Measurements from ENCODE around the gene LY6G5B.
"Not testable (repeated sequence)": the region's sequence is repeated elsewhere in the genome, so short reads cannot be mapped to it uniquely, and the experiment has no call there.

Gene LY6G5B

DNA sequence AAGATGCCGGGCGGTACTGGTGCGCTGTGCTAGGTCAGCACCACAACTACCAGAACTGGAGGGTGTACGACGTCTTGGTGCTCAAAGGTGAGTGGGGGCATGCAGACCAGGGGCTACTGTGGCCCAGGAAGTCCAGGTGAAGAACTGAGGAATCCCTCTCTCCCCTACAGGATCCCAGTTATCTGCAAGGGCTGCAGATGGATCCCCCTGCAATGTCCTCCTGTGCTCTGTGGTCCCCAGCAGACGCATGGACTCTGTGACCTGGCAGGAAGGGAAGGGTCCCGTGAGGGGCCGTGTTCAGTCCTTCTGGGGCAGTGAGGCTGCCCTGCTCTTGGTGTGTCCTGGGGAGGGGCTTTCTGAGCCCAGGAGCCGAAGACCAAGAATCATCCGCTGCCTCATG lies 37.9 kb downstream of the LY6G5B start:
- TF ChIP-seq, protein P1, sequence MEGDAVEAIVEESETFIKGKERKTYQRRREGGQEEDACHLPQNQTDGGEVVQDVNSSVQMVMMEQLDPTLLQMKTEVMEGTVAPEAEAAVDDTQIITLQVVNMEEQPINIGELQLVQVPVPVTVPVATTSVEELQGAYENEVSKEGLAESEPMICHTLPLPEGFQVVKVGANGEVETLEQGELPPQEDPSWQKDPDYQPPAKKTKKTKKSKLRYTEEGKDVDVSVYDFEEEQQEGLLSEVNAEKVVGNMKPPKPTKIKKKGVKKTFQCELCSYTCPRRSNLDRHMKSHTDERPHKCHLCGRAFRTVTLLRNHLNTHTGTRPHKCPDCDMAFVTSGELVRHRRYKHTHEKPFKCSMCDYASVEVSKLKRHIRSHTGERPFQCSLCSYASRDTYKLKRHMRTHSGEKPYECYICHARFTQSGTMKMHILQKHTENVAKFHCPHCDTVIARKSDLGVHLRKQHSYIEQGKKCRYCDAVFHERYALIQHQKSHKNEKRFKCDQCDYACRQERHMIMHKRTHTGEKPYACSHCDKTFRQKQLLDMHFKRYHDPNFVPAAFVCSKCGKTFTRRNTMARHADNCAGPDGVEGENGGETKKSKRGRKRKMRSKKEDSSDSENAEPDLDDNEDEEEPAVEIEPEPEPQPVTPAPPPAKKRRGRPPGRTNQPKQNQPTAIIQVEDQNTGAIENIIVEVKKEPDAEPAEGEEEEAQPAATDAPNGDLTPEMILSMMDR (IDR thresholded peaks at IDR 0.05; ENCODE audit: control insufficient read depth, insufficient read depth, low read depth, low read length, missing control alignments), result no peak
- H3K4me3 ChIP-seq (ENCODE audit: control insufficient read depth, low read depth, low read length), result no peak overlapping the region
- no peak for DNase-seq (ENCODE audit: low read depth)

DNA sequence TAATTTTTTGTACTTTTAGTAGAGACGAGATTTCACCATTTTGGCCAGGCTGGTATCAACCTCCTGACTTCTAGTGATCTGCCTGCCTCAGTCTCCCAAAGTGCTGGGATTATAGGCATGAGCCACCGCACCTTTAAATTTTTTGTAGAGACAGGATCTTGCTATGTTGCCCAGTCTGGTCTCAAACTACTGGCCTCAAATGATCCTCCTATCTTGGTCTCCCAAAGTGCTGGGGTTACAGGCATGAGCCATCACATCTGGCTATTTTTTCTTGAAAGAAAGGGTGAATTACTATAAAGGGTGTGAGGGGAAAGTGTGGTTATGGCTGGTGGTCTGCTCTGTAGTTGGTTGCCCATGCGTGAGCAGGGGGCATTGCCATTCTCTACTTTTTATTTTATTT lies 38.4 kb downstream of the LY6G5B start:
- TF ChIP-seq, protein P1 (IDR thresholded peaks at IDR 0.05; ENCODE audit: control insufficient read depth, insufficient read depth, low read depth, low read length, missing control alignments), result no peak
- no peak for DNase-seq (ENCODE audit: low read depth)
- no peak overlapping the region for H3K4me3 ChIP-seq (ENCODE audit: control insufficient read depth, low read depth, low read length)

DNA sequence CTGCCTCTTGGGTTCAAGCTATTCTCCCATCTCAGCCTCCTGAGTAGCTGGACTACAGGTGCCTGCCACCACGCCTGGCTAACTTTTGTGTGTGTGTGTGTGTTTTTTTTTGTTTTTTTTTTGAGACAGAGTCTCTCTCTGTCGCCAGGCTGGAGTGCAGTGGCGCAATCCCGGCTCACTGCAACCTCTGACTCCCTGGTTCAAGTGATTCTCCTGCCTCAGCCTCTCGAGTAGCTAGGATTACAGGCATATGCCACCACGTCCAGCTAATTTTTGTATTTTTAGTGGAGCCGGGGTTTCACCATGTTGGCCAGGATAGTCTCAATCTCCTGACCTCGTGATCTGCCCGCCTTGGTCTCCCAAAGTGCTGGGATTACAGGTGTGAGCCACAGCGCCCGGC lies 39.4 kb downstream of the LY6G5B start:
- not testable (repeated sequence) for H3K4me3 ChIP-seq (ENCODE audit: control insufficient read depth, low read depth, low read length); DNase-seq (ENCODE audit: low read depth)

DNA sequence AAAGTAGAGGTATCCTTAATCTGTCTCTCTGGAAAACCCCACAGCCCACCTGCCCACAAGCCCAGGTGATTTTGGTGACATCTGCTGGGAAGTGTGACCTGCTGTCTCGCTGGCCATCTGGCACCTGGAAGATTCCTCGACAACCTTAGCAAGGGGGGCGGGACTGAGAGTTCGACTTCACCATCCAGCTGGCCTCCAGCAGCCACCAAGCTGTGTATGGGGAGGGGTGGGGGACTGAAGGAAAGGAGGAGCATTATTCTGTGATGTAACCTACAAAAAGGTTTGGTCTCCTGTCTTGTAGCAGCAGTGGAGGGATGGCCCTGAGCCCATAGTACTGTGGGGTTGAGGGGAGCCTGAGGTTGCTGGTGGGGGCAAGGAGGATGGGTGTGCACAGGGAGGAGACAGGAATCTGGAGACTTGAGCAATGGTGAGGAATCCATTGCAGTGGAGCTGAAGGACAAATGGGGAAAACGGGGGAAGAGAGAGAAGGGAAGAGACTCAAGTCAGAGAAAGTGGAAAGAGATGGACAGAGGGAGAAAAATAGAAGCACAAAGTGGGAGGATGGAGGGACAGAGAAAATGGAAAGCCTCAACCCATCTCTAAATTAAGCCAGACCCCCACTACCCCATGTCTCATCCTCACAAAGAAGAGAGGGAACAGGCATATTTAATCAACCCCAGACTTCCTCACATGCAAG lies 40.9 kb downstream of the LY6G5B start:
- H3K4me3 ChIP-seq (ENCODE audit: control insufficient read depth, low read depth, low read length), result no peak overlapping the region
- no peak for DNase-seq (ENCODE audit: low read depth)
- TF ChIP-seq, protein P1 (IDR thresholded peaks at IDR 0.05; ENCODE audit: control insufficient read depth, insufficient read depth, low read depth, low read length, missing control alignments), result no peak

DNA sequence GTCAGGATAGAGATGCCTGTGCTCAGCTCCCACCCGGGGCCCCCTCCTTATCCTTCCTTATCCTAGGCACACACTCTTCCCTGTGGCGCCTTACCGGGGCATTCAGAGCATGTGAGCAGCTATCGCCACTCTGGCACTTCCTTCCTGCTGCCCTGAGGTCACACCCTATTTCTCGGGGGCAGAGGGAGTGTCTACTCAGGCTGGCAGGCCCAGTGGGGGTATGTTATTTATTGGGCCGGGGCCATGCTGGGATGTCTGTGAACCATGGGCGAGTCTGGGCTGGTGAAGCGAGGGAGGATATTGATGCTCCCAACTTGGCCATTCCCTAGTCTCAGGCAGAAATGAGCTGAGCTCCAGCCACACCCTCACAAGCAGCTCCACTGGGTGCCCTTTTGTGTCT lies 41.5 kb downstream of the LY6G5B start:
- no peak for DNase-seq (ENCODE audit: low read depth)
- TF ChIP-seq, protein P1 (IDR thresholded peaks at IDR 0.05; ENCODE audit: control insufficient read depth, insufficient read depth, low read depth, low read length, missing control alignments), result no peak
- H3K4me3 ChIP-seq (ENCODE audit: control insufficient read depth, low read depth, low read length), result no peak overlapping the region

DNA sequence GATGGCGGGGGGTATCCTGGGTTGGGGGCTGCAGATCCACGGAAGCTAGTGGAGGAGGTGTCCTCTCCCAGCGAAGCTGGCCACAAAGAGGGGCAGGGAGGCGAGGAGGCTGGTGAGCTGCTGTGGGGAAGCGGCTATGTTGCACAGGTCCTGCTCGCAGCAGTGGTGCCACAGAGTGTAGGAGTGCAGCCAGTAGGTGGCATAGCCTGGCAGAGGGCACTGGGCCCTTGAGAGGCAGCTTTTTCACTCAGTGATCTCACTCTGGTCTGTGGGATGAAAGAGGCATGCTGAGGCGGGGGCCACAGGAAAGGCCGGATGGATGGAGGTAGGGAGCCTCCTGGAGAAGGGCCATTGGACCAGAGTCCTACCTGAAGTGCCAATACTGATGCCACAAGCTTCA lies 42.5 kb downstream of the LY6G5B start:
- TF ChIP-seq, protein P1 (IDR thresholded peaks at IDR 0.05; ENCODE audit: control insufficient read depth, insufficient read depth, low read depth, low read length, missing control alignments), result peak; percentile 36
- no peak overlapping the region for H3K4me3 ChIP-seq (ENCODE audit: control insufficient read depth, low read depth, low read length)
- no peak for DNase-seq (ENCODE audit: low read depth)

DNA sequence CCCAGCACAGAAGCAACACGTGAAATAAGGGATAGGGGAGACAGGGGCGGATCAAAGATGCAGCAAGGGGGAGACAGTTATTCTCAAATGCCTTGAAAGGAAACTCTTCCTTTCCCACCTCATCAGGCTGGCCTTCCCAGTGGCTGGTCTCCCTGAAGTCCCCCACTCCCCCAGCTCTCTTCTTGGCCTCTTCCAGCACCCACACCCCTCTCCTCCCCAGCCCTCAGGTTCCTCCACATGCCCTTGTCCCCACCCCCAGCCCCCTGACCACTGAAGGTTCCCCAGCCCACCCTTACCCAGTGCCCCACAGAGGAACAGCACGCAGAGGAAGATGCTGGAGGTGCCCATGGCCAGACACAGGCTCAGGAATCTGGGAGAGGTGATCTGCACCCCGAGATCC lies 43.7 kb downstream of the LY6G5B start:
- DNase-seq (ENCODE audit: low read depth), result no peak
- TF ChIP-seq, protein P1 (IDR thresholded peaks at IDR 0.05; ENCODE audit: control insufficient read depth, insufficient read depth, low read depth, low read length, missing control alignments), result no peak
- H3K4me3 ChIP-seq (ENCODE audit: control insufficient read depth, low read depth, low read length), result no peak overlapping the region
